NCI-H524 treated with DMSO at 0.1 percent for 48 hours (cell line): ENCODE results near the gene FST.

ENCODE experiments used
- DNase-seq: peaks from one replicate; lab custom pipeline; 2025; lab: John Stamatoyannopoulos, UW

Gene FST

GRCh38 chr5:53480416-53481158 lies at the start of gene FST:
FST (plus strand) TSS chr5:53480629; CDS start chr5:53480792, 163 bp downstream.
- DNase-seq, result no peak

GRCh38 chr5:53431665-53432064 lies 48.8 kb upstream of the FST start:
- DNase-seq, result no peak

GRCh38 chr5:53433026-53433425 lies 47.4 kb upstream of the FST start:
- DNase-seq, result no peak

GRCh38 chr5:53434541-53434940 lies 45.9 kb upstream of the FST start:
- no peak for DNase-seq

- DNase-seq, result no peak
Measured at GRCh38 chr5:53436480-53437191, 43.8 kb upstream of the FST start.

GRCh38 chr5:53438079-53438478 lies 42.4 kb upstream of the FST start:
- DNase-seq, result no peak

- DNase-seq, result no peak
Measured at GRCh38 chr5:53438486-53439472, 41.6 kb upstream of the FST start.

GRCh38 chr5:53442961-53443360 lies 37.5 kb upstream of the FST start:
- DNase-seq, result no peak

- no peak for DNase-seq
Measured at GRCh38 chr5:53445569-53445968, 34.9 kb upstream of the FST start.

- DNase-seq, result no peak
Measured at GRCh38 chr5:53446908-53447307, 33.5 kb upstream of the FST start.

- DNase-seq, result no peak
Measured at GRCh38 chr5:53448851-53449250, 31.6 kb upstream of the FST start.

GRCh38 chr5:53453898-53454718 lies 26.3 kb upstream of the FST start:
- no peak for DNase-seq

- DNase-seq, result no peak
Measured at GRCh38 chr5:53454719-53455000, 25.8 kb upstream of the FST start.

GRCh38 chr5:53456366-53456765 lies 24.1 kb upstream of the FST start:
- no peak for DNase-seq

GRCh38 chr5:53463909-53464621 lies 16.4 kb upstream of the FST start:
- no peak for DNase-seq

GRCh38 chr5:53464722-53465121 lies 15.7 kb upstream of the FST start:
- DNase-seq, result no peak

GRCh38 chr5:53469946-53470687 lies 10.3 kb upstream of the FST start:
- DNase-seq, result no peak

GRCh38 chr5:53472279-53472678 lies 8.2 kb upstream of the FST start:
- no peak for DNase-seq

GRCh38 chr5:53472720-53473510 lies 7.5 kb upstream of the FST start:
- DNase-seq, result no peak

- DNase-seq, result no peak
Measured at GRCh38 chr5:53473633-53474032, 6.8 kb upstream of the FST start.
